Osteoblast (primary cell): Measurements from ENCODE around the gene CIB4. TPM values are rescaled to one million over a fixed set of nuclear protein-coding genes. Genes with fewer than 3 reads are reported as not detected.

Source experiments
- DNase-seq: peaks from one replicate; pipeline ENCODE4 v3.0.0; 2011; ENCODE audit warnings: low spot score, mixed read lengths; ENCODE audit not compliant: insufficient read length; ENCODE audit errors: missing footprints
- H2AFZ ChIP-seq: 2 replicates; pipeline ENCODE4 v1.6.0; 2011; ENCODE audit warnings: mild to moderate bottlenecking, low read length
- H3K27ac ChIP-seq: 2 replicates; pipeline ENCODE4 v1.5.1; 2011; ENCODE audit warnings: mild to moderate bottlenecking, low read depth, low read length, moderate library complexity
- H3K27me3 ChIP-seq: 2 replicates; pipeline ENCODE4 v1.6.0; 2012; ENCODE audit warnings: mild to moderate bottlenecking, control low read depth, inconsistent platforms, low read length, moderate library complexity; ENCODE audit not compliant: insufficient read depth
- H3K36me3 ChIP-seq: 2 replicates; pipeline ENCODE4 v1.5.1; 2011; ENCODE audit warnings: mild to moderate bottlenecking, low read length, control low read depth, moderate library complexity; ENCODE audit not compliant: insufficient read depth
- H3K4me1 ChIP-seq: 2 replicates; pipeline ENCODE4 v1.5.1; 2011; ENCODE audit warnings: mild to moderate bottlenecking, low read length, control low read depth, moderate library complexity; ENCODE audit not compliant: insufficient read depth
- H3K4me2 ChIP-seq: 2 replicates; pipeline ENCODE4 v1.6.0; 2011; ENCODE audit warnings: mild to moderate bottlenecking, low read length; ENCODE audit not compliant: insufficient read depth
- H3K4me3 ChIP-seq: fragments of 200-600 bp; sonication (generic); 3 replicates; pipeline ENCODE4 v1.5.1; 2012; ENCODE audit warnings: mild to moderate bottlenecking, low read length, inconsistent platforms; ENCODE audit not compliant: insufficient read depth
- H3K79me2 ChIP-seq: 2 replicates; pipeline ENCODE4 v1.6.0; 2012; ENCODE audit warnings: mild to moderate bottlenecking, low read length, control low read depth, inconsistent platforms; ENCODE audit not compliant: insufficient read depth
- H3K9me3 ChIP-seq: 2 replicates; pipeline ENCODE4 v1.5.1; 2011; ENCODE audit warnings: low read depth, low read length, control low read depth
- H4K20me1 ChIP-seq: 2 replicates; pipeline ENCODE4 v1.6.0; 2012; ENCODE audit warnings: mild to moderate bottlenecking, low read length, control low read depth; ENCODE audit not compliant: insufficient read depth
- CTCF ChIP-seq: IDR thresholded peaks from 2 replicates; pipeline ENCODE4 v1.5.1; 2011; ENCODE audit warnings: mild to moderate bottlenecking, low read depth, low read length, moderate library complexity; ENCODE audit errors: extremely low read depth
- total RNA-seq: library from RNA; depleted of rRNA; stranded (reverse); fragments of >200 nt; gene quantifications from 2 replicates; pipeline ENCODE4 v1.2.3, GENCODE V29; 2012

CIB4 gene
- total RNA-seq, 1 donor = not detected

- H4K20me1 ChIP-seq = no peaks in the 10 kb centered on the region
- peaks cover 73% of the 10 kb centered on the region for H3K27me3 ChIP-seq
- TF ChIP-seq CTCF = no peak
- no peak overlapping the region for H3K4me2 ChIP-seq
- H3K4me1 ChIP-seq = peaks cover 12% of the 10 kb centered on the region
- no peaks in the 10 kb centered on the region for H3K9me3 ChIP-seq
- no peak for DNase-seq
- H3K4me3 ChIP-seq = no peak overlapping the region
- no peaks in the 10 kb centered on the region for H3K79me2 ChIP-seq
- no peak overlapping the region for H2AFZ ChIP-seq
- H3K27ac ChIP-seq = no peak overlapping the region
- no peaks in the 10 kb centered on the region for H3K36me3 ChIP-seq
Measured at GRCh38 chr2:26566081-26566375, 75.1 kb downstream of the CIB4 start.

DNA sequence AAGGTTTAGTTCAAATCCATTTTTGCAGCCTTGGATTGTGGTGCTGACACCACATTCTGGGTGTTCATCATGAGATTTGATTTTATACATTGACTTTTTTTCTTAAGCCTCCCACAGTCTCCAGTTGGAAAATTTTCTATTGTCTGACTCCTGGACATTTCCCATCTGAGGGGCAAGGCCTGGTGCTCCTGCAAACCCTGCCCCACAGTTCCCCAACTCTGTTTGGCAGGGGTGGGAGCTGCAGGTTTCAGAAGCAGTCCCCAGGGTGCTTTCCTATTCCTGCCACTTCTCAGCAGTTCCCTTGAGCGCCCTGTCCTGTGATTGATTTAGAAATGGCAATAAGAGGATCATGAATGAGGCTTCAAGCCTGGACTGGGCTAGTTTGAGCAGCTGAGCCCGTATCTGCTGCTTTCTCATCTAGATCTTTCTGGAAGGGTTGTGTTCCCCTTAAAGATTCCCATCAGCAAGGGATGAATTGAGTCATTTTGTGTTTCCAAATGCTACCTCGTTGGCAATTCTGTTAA is 77.0 kb downstream of the CIB4 start:
- TF ChIP-seq CTCF = no peak
- DNase-seq = peak; percentile 37
- H2AFZ ChIP-seq = no peak overlapping the region
- H3K4me3 ChIP-seq = no peak overlapping the region
- H3K27me3 ChIP-seq = peaks cover 77% of the 10 kb centered on the region
- no peak overlapping the region for H3K4me2 ChIP-seq
- H3K4me1 ChIP-seq = peaks cover 12% of the 10 kb centered on the region
- no peak overlapping the region for H3K27ac ChIP-seq
- H4K20me1 ChIP-seq = no peaks in the 10 kb centered on the region
- no peaks in the 10 kb centered on the region for H3K36me3 ChIP-seq
- no peaks in the 10 kb centered on the region for H3K9me3 ChIP-seq
- H3K79me2 ChIP-seq = no peaks in the 10 kb centered on the region

GRCh38 chr2:26563686-26564085 is 77.5 kb downstream of the CIB4 start:
- H3K9me3 ChIP-seq = no peaks in the 10 kb centered on the region
- H3K4me3 ChIP-seq = no peak overlapping the region
- H3K36me3 ChIP-seq = no peaks in the 10 kb centered on the region
- H3K27ac ChIP-seq = no peak overlapping the region
- no peaks in the 10 kb centered on the region for H4K20me1 ChIP-seq
- H3K4me1 ChIP-seq = peaks cover 12% of the 10 kb centered on the region
- H2AFZ ChIP-seq = no peak overlapping the region
- H3K27me3 ChIP-seq = peaks cover 80% of the 10 kb centered on the region
- H3K4me2 ChIP-seq = no peak overlapping the region
- no peaks in the 10 kb centered on the region for H3K79me2 ChIP-seq
- DNase-seq = peak; percentile 70
- TF ChIP-seq CTCF = no peak

DNA sequence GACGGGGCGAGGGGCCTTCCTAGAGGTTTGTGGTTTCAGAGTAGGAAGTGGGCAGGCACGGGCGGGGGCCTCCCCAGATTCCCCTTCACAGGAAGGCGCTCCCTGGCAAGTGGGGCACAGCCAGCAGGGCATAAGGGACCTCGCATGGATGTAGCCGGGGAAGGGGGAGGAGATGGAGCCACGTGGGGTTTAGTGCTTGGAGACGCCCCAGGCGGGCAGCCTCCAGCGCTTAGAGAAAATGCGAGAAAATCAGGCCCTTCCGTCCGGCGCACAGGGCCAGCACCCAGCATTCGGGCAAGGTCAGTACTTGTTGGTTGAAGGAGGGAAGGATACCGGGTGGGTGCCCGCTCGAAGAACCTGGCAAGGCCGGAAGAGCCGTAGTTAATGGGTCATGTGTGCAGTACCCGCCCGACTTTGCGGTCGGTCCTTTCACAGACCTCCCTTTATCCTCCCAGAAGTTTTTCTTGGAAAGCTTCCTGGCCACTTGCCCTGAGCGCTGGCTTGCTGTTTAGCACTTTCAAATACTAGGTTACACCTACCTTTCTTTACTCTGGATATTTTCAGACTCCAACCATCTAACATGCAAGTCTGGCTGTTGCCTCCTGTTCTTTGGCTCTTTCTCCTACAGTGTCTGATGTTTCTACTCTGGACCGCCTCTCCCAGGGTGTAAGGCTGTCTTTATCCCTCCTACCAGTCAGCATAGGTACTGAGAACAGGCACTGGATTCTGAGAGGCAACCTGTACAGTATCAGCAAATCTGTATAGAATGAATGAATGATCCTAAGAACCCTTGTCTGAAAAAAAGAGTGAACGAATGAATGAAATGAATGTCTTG is 78.1 kb downstream of the CIB4 start:
- H3K79me2 ChIP-seq = no peaks in the 10 kb centered on the region
- no peaks in the 10 kb centered on the region for H3K36me3 ChIP-seq
- no peak overlapping the region for H3K27ac ChIP-seq
- H3K4me3 ChIP-seq = peak overlapping the region; percentile 46
- peak; percentile 94 for DNase-seq
- TF ChIP-seq CTCF = no peak
- H3K4me1 ChIP-seq = peaks cover 12% of the 10 kb centered on the region
- H3K27me3 ChIP-seq = peaks cover 76% of the 10 kb centered on the region
- no peaks in the 10 kb centered on the region for H4K20me1 ChIP-seq
- peak overlapping the region; percentile 41 for H2AFZ ChIP-seq
- no peaks in the 10 kb centered on the region for H3K9me3 ChIP-seq
- peak overlapping the region; percentile 67 for H3K4me2 ChIP-seq
